Measurements from ENCODE around the gene PPARGC1A.

Gene PPARGC1A

DNA sequence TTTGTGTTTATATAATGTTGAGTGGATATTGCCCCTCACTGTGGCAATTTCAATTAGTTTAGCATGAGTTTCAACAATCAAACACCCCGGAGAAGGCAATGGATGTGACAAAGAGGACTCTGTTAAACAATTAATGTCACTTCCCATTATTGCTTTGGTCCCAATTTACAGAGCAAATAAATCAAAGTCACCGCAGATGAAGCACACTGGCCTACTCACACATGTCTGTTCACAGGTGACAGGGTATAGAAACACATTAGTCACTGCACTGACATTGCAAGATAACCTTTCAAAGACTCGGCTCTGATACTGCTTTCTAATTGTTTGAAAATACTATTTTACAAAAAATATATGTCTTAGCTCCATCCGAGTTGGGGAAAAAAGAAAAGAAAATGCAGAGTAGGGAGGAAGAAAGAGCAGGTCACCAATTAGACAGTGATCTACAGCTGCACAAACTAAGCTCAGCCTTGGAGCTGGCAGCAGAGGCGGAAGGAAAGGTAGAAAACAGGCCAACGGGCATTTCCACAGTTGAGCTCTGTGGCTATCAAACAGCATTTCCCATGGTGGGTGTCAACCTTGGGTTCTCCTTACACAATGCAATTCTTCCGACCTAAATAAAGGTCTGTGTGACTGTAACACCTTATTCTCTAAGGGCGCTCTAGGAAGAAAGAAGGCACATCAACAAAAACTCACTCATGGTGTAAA, 53.9 kb downstream of the PPARGC1A start:
- DNase-seq: no peak

DNA sequence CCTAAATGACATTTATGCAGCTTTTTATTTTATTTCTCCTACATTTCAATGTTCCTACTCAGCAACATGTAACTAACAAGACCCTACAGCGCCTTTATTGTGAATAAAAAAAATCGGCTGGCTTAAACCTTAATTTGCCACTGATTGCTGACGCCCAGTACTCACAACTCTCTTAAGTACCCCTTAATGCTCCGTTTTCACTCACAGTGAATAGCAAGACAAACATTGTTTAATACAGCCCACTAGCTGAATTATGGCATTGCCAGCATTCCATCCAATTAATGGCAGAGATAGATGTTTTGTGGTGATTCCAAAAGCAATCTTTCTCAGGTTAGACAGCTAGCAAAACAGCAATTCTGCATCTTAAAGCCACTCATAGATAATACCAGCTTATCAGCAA, 61.1 kb downstream of the PPARGC1A start:
- DNase-seq: no peak

DNA sequence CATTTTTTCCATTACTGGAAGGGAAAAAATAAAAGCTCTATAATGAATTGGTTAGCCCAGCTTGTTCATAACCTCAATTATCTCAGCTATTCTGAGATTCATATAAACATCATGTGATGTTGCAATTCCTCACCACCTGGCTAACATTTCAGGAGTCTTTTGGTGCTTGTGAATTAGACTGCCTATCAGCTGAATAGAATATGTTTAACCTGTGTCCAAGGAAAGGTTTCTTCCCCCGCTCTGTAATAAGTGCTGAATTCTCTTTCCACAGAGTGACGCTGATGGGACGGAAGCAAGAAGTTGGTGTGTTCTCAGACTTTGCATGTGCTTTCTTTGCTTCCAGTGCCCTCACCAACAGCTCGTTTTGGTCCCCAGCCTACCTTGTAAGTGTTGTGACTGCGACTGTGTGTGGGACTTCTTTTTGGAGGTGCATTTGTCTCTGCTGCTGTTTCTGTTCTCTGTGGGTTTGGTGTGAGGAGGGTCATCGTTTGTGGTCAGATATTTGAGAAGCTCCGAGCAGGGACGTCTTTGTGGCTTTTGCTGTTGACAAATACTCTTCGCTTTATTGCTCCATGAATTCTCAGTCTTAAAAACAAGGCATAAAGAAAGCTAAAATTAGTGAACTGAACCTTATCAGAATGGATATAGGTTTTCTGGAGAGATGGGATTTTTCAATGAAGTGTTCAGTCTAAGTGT, 61.7 kb downstream of the PPARGC1A start:
- no peak for DNase-seq

DNA sequence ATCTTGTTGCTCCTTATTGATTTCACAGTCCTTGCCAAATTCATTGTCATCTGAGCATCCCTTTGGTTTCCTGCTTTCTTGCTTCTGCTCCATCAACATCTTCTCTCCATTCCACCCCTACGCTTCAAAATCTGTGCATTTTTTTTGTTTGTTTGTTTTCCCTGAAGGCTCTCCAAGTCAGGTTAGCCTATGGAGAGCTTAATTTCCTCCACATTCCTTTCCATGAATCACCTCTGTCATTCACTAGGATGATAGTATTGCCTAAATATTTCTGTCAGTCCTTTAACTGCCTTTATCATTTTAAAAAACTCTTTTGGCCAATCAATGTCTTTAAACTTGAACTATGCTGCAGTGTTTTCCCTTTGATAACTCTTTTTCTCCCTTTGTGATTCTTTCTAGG, 67.7 kb downstream of the PPARGC1A start:
- DNase-seq: no peak

DNA sequence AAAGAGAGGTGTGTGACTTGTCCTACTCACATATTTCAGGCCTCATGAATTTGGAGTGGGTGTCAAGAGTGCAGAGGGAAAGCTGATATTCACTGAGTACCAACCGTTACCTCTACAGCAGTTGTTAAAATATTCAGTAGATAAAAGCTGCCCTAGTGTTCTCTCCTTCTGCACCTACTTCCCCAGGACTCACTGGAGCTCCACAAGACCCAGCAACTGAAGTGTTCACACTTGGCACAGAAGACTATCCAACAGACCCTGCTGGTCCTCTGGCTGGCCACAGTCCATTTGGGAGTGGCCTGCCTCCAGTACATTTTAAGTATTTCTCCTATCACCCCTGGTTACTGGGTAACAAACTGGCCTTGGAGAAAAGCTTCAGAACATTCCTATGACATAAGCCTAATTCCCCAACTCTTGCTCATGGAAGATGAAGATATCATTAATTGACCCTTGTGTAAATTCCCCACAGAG, 70.8 kb downstream of the PPARGC1A start:
- no peak for DNase-seq

DNA sequence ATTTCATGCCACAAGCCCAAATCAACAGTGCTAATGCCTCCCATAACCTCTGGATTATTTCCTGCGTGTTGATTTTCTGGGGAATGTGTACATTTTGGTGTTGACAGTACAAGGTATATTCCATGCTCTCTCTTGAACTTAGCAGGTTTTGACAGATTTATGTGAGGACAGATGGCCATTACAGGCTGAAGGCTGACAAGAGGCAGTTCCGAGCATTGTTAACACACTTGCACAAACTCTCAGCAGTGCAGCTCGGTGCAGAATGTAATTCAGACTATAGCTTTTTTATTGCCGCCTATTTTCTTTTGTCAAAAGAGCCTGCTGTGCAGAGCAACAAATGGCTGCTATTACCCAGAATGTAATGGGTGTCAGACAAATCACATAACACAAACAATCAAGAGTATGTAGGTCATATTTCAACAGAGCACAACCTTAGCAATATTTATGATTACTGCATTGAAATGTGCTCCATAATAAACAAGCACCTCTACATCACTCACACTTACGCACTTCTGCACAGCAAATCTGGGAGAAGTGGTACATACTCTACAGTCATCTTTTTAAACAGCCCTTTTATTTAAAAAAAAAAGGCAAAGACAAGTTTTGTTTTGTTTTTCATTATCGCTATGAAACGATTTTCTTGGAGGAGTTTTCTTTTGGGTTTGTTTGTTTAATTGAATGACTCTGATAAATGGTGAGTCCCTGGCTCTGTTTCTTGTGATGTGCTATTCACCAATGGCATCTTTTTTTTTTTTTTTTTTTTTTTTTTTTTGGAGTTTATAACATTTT, 71.6 kb downstream of the PPARGC1A start:
- DNase-seq: no peak

DNA sequence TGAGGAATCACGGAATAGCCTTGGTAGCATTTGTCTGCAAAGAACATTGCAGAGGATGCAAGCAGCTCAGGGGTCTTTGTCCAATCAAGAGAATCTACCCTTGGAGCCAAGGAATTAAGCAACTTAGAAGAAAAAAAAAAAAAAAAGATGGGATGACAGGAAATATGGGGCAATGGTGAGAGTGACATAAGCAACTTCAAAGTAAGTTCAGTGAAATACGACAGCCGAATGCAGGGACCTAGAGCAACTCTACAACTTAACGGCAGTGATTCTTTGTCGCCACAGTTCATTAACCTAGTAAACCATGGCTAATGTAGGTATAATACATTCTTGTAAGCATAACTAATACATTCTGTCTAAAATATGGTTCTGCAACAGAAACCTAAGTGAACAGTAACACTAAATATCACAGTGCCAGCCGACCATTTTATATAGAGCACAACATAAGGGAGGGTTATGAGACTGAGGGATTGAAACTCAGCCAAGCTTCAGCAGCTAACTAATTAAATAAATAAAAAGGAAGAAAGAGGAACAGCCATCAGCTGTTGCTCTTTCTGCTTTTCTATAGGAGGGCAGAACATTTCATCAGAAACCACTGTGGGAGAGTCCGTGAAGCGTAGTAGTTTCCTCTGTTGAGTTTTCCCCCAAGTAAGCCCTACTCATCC, 74.7 kb downstream of the PPARGC1A start:
- no peak for DNase-seq

DNA sequence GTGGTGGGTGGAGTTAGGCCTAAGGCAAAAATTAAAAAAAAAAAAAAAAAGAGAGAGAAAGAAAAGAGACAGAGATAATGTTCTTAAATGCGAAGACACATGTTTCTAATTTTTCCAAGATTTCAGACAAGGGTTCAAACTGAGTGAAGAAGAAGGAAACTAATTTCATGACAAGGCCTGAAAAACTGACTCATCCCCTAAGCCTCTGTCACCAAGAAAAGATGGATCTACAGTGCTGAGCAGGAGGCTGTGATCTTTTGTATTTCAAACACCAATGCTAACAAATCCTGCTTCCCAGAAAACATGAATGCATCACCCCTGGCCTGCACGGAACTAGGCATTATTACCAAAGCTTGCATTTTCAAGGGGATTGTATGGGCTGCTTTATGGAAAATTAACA, 75.3 kb downstream of the PPARGC1A start:
- DNase-seq: no peak

DNA sequence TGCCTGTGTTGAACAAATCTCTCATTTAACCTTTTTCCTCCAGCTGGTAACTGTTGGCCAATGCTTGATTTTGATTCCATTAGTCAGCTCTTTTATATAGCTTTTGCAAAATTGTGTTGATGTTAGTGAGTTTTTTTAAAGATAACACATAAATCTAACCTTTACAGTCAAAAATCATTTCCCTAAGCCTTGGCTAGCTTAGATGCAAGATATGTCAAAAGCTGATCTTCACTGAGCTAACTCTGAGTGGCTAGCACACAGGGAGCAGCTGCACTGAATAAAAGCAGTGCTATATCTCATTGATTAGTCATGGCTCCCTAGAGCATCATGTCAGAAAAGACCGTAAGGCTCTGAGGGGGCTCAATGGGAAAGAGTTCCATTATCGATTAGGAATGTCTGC, 78.7 kb downstream of the PPARGC1A start:
- no peak for DNase-seq

DNA sequence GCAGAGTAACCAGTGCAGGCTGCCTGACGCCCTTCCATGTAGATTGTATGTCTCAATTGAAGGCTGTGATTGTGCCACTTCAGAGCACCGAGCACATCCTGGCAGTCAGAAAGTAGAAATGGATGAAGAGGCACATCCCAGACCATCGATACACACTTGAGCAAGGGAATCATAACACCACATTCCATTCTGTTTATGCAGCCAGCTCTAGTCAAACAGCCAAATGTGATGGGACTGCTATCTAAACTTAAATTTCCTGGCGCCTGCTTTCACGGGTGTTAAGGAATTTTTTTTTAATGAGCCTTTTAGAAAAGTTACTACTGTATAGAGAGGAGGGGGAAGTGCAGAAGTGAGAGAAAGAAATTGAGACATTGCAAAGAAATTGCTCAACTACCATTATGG, 84.4 kb downstream of the PPARGC1A start:
- DNase-seq: no peak

DNA sequence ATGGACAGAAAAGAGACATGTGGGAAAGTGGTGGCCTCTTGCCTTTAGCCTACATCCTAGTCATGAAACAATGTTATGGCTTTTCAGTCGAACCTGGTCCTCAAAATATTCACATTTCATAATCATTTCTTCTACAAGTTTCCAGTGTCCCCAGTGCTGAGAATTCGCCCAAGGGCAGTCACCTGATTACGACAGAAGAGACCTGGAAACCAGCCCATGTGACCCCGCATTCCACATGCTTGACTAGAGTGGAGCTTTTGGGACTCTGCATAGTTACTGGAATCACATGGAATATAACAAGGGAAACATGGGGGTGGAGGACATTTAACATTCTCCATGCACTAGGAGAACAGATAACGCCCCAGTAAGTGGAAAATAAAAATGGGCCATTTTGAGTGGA, 100.1 kb downstream of the PPARGC1A start:
- peak; percentile 1 for DNase-seq

DNA sequence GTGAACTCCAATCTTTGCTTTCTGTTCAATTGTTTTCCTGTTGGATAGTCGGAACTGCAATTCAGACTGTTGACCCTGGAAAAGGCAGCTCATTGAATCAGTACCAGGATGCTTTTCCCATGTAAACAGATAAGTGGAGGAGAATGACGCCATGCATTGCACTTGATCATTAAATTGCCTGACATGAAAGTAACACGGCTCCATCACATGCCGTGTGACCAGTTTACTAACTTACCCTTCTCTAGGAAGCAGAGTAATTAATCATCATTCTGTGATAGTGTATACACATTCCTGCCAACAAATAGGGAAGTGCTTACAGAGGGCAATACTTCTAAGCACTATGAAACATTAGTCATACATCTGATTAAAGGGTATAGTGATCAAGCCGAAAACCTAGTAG, 101.4 kb downstream of the PPARGC1A start:
- DNase-seq: no peak

DNA sequence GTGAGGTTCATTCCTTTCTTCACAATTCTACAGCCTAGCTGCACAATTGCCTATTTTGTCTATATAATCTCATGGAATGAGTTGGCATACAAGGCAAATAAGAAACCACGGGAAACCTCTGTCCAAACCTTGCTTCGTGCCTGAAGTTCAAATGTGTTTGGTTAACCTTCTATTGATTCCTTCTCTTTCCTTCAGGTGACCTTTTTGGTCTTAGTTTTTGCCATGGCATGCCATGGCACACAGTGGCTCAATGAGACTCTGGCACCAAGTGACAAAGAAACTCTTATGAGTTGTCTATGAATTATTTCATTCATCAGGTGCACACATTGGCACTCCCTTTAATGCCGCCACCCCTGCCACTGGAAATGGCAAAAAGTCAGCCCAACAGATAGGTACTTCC, 101.8 kb downstream of the PPARGC1A start:
- DNase-seq: no peak

DNA sequence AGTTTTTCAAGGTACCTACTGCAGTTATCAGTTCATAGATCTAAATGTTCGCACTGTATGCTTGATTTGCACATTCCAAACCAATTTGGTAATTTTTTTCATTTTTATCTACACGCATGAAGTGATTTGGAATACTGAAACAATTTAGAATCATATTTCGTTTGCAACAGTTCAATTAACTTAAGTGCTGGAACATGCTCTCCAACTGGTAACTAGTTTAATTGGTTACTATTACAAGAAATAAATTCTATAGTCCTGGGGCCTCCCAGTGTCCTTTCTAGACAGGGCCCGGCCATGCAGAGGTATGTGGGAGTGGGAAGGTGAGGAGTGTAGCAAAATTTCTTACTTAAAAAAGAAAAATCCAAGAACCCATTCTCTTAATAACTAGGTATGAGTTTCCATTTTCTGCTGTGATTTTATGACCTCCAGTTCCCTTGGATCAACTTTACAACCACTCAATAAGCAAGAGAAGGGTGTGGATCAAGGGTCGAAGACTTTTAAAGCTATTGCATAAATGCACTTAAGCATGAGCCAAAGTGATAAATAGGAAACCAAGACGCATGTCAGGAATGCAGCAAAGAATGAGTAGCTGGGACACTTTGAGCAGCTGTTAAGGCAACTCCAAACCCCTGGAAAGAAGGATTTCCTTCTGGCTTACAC, 106.9 kb downstream of the PPARGC1A start:
- no peak for DNase-seq

DNA sequence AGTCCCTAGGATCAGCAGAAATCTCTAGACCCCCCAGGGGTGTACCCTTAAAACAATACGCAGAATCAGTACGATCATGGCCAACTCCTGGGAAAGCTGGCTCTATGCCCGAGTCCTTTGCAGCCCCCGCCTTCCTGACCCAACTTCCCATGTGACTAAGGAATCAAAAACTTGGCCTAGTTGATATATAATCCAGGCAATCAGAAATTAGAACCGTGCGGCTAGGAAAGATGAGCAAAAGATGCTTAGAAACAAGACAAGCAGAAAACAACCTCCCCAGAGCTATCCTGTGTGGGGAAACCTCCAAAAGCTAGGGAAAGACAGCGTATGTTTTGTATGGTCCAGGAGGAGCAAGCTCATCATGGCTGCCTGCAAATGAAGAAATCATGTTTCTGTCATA, 110.0 kb downstream of the PPARGC1A start:
- no peak for DNase-seq

DNA sequence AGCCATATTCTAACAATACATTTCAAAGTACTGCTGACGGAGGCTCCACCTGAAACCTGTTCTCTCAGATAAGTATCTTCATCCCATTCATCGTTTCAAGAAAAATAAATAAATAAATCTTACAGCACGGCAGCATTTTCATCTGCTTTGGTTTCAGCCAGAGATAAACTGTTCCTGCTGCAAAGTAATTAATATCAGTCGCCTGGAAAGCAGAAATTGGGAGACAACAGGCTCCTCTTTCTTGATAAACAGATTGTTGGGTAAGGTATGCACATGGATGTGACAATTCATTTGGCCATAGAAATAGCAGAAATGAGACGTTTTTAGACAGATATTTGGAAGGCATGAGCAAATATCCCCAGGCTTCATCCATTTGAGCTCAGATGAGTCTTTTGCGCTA, 110.4 kb downstream of the PPARGC1A start:
- no peak for DNase-seq

DNA sequence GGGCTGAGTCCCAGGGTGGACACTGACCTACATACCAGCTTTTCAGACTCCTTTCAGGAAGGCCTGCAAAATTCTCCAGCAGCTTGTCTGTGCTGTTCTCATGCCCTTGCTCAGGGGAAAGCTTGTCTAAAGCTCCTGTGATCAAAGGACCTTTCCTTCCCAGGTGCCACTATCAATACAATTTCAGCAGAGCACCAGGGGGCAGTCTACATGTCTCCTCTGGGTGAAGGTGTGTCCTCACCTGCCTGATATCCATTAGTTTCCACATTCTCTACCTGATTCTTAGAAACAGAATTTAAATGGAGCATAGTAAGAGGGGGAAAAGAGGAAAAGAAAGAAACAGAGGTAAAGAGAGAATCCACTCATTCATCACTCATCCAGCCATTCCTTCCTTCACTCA, 114.2 kb downstream of the PPARGC1A start:
- DNase-seq: no peak

DNA sequence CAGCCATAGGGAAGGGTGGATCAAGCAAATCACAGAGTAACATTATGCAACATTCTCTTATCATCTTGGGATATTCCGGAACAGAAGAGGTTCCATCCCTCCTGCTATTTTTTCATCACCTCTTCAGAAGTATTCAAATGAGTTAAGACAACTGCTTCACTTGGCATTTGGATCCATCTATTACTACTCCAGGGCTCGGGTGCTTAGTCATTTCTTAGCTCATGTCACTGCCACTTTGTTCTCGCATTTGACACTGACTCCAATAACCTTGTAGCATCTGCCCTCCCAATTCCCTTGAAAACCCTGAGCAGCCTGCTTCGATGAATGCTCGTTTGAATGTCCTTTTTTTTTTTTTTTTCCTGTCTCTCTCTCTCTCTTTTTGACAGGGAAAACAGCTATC, 114.9 kb downstream of the PPARGC1A start:
- no peak for DNase-seq

DNA sequence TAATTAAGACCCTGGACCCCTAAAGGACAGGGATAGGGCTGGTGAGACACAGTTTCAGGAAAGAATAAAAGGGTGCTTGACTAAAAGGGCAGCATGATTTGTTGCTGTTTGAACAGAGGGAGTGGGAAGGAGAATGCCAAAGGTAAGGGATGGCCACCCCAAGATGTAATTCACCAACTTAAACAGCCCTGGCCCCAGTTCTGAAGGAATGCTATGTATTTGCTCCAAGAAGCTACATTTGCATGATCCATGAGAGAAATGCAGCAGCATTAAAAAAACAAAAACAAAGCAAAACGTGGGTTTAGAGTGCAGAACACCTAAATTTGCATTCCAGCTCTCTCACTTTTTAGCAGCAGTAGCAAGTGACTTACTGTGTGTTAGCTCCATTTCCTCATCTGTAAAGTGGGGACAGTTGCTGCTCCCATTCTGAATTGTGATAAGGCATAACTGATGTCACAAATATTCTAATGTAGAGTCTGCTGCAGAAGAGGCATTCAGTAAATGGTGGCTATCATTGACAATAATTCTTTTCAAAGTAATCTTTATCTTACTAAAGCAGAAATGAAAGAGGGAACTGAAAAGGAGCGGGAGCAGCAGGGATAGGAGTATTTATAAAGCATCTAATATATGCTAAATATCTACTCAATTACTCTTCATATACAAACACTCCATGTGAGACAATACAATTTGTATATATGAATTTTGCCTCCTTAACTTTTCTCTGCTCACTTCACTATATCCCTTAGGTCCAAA, 115.8 kb downstream of the PPARGC1A start:
- DNase-seq: no peak

DNA sequence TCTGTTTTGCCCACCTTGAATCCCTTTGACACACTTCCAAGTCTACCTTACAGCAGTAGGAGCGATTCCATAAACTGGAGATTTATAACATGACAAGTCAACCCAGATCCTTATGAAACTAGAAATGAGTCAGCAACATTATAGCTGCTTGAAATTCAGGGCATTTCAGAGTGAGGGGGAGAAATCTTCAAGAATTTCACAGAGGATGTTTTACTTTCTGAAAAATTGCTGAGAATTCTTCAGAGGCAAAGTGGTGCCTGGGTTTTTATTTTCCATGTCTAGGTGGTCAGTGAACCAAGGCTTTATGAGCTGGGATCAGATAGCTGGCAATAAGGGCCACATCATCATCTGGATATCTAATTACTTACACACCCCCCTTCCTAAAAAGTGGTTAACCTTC, 119.8 kb downstream of the PPARGC1A start:
- DNase-seq: no peak

DNA sequence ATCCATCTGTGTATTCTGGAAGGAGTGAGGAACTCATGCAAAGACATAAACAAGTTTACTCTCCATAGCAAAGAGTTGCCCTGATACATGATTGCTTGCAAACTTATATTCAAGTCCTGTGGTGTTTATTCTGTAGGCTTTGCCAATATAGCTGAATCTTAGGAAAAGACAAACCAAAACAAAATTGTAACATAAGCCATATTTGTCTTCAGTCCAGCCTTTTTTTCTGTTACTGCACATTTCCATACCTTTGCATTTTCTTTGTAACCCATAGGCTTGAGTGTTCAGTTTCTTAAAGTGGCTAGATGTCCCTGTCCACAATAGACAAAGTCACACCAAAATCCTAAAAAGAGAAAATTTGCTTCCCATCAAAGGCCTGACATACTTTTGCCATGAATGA, 120.4 kb downstream of the PPARGC1A start:
- no peak for DNase-seq

DNA sequence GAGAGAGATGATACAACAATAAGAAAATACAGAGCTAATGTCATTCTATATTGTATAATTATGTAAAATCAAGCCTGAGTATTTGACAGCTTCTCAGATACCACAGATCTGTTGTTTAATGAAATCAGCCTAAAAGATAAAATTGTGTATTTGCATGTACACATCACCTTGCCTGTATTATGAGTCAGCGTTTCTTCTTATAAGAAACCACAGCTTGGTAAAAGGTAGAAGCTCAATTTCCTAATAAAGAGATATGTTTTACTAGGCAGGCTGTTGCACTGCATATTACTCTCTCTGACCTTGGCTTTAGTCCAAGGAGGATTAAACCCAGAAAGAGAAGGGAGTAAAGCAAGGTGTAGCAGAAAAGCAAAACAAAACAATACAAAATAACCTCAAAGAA, 121.3 kb downstream of the PPARGC1A start:
- no peak for DNase-seq
